Measurements from ENCODE around the gene CD300A. TPM values are rescaled to one million over a fixed set of nuclear protein-coding genes. Genes with fewer than 3 reads are reported as not detected.

The CD300A gene
- total RNA-seq, 2 donors from 2014 or later = 17.6 to 43.7 TPM

- ATAC-seq = peak; percentile 51 to 78
- Mint-ChIP-seq H3K4me3 (no peak overlapping the region), H3K4me1 (ENCODE audit: low read depth in 2 of 2) (peaks cover 30 to 39% of the 10 kb centered on the region in 2 donors)
Measured at GRCh38 chr17:74467221-74467951, 952 bp downstream of the CD300A start.

GRCh38 chr17:74471341-74471740 lies 4.9 kb downstream of the CD300A start:
- H3K36me3 Mint-ChIP-seq = peaks cover 14% of the 10 kb centered on the region
- H3K9me3 Mint-ChIP-seq = no peaks in the 10 kb centered on the region
- no peaks in the 10 kb centered on the region for H3K27me3 Mint-ChIP-seq
- H3K4me3 Mint-ChIP-seq = peak overlapping the region; percentile 65
- no peak for DNase-seq (ENCODE audit: low spot score)
- peaks cover 61 to 63% of the 10 kb centered on the region in 2 donors for H3K4me1 Mint-ChIP-seq (ENCODE audit: low read depth in 2 of 2)
- ATAC-seq = no peak
- peak overlapping the region; percentile 84 to 97 for H3K27ac Mint-ChIP-seq

More at GRCh38 chr17:74467221-74467951, 952 bp downstream of the CD300A start:
- H3K36me3 Mint-ChIP-seq = peaks cover 7% of the 10 kb centered on the region
- H3K9me3 Mint-ChIP-seq = no peaks in the 10 kb centered on the region
- peak; percentile 76 for DNase-seq (ENCODE audit: low spot score)
- no peak overlapping the region for H3K27ac Mint-ChIP-seq
- no peaks in the 10 kb centered on the region for H3K27me3 Mint-ChIP-seq

- ATAC-seq (no peak), DNase-seq (ENCODE audit: low spot score) (no peak)
- peak overlapping the region; percentile 84 to 97 for H3K27ac Mint-ChIP-seq
- H3K4me1 Mint-ChIP-seq (ENCODE audit: low read depth in 2 of 2) = peaks cover 70% of the 10 kb centered on the region in 2 donors
- peak overlapping the region; percentile 72 for H3K4me3 Mint-ChIP-seq
- H3K36me3 Mint-ChIP-seq = peaks cover 14% of the 10 kb centered on the region
- H3K9me3 Mint-ChIP-seq = no peaks in the 10 kb centered on the region
- H3K27me3 Mint-ChIP-seq = no peaks in the 10 kb centered on the region
Measured at GRCh38 chr17:74472890-74473289, 6.5 kb downstream of the CD300A start.

- Mint-ChIP-seq H3K9me3 (no peaks in the 10 kb centered on the region), H3K27me3 (no peaks in the 10 kb centered on the region), H3K27ac (peak overlapping the region; percentile 84 to 97), H3K36me3 (peaks cover 14% of the 10 kb centered on the region), H3K4me3 (peak overlapping the region; percentile 72), H3K4me1 (ENCODE audit: low read depth in 2 of 2) (peaks cover 74 to 75% of the 10 kb centered on the region in 2 donors)
- ATAC-seq = no peak
- no peak for DNase-seq (ENCODE audit: low spot score)
Measured at GRCh38 chr17:74473294-74473693, 6.9 kb downstream of the CD300A start.

GRCh38 chr17:74474043-74474792 lies 7.8 kb downstream of the CD300A start:
- peaks cover 83 to 84% of the 10 kb centered on the region in 2 donors for H3K4me1 Mint-ChIP-seq (ENCODE audit: low read depth in 2 of 2)
- peak overlapping the region; percentile 72 for H3K4me3 Mint-ChIP-seq

GRCh38 chr17:74475189-74475588 lies 8.8 kb downstream of the CD300A start:
- DNase-seq (ENCODE audit: low spot score) (no peak), ATAC-seq (no peak)
- Mint-ChIP-seq H3K36me3 (peaks cover 14% of the 10 kb centered on the region), H3K27ac (peak overlapping the region; percentile 84 to 97), H3K4me1 (ENCODE audit: low read depth in 2 of 2) (peaks cover 86% of the 10 kb centered on the region in 2 donors), H3K9me3 (no peaks in the 10 kb centered on the region), H3K27me3 (no peaks in the 10 kb centered on the region), H3K4me3 (peak overlapping the region; percentile 72)

More at GRCh38 chr17:74474043-74474792, 7.8 kb downstream of the CD300A start:
- H3K36me3 Mint-ChIP-seq = peaks cover 14% of the 10 kb centered on the region
- peak overlapping the region; percentile 84 to 97 for H3K27ac Mint-ChIP-seq
- no peaks in the 10 kb centered on the region for H3K9me3 Mint-ChIP-seq
- no peaks in the 10 kb centered on the region for H3K27me3 Mint-ChIP-seq
- DNase-seq (ENCODE audit: low spot score) = no peak
- ATAC-seq = peak in 1 of 2 donors; percentile 37

- Mint-ChIP-seq H3K4me3 (peak overlapping the region; percentile 78), H3K27me3 (no peaks in the 10 kb centered on the region), H3K36me3 (peaks cover 6% of the 10 kb centered on the region), H3K4me1 (ENCODE audit: low read depth in 2 of 2) (peaks cover 81 to 89% of the 10 kb centered on the region in 2 donors), H3K9me3 (no peaks in the 10 kb centered on the region), H3K27ac (peak overlapping the region; percentile 95 to 96)
- ATAC-seq (no peak), DNase-seq (ENCODE audit: low spot score) (no peak)
Measured at GRCh38 chr17:74477411-74477810, 11.0 kb downstream of the CD300A start.

- H3K36me3 Mint-ChIP-seq = peaks cover 6% of the 10 kb centered on the region
- peaks cover 81 to 84% of the 10 kb centered on the region in 2 donors for H3K4me1 Mint-ChIP-seq (ENCODE audit: low read depth in 2 of 2)
- H3K4me3 Mint-ChIP-seq = peak overlapping the region; percentile 78
- peak; percentile 82 to 84 for ATAC-seq
- peak; percentile 78 for DNase-seq (ENCODE audit: low spot score)
- peak overlapping the region; percentile 95 to 96 for H3K27ac Mint-ChIP-seq
- H3K27me3 Mint-ChIP-seq = no peaks in the 10 kb centered on the region
- H3K9me3 Mint-ChIP-seq = no peaks in the 10 kb centered on the region
Measured at GRCh38 chr17:74478420-74479100, 12.1 kb downstream of the CD300A start.

- Mint-ChIP-seq H3K4me1 (ENCODE audit: low read depth in 2 of 2) (peaks cover 63 to 68% of the 10 kb centered on the region in 2 donors), H3K27me3 (no peaks in the 10 kb centered on the region), H3K9me3 (no peaks in the 10 kb centered on the region), H3K36me3 (no peaks in the 10 kb centered on the region), H3K4me3 (peak overlapping the region; percentile 78), H3K27ac (peak overlapping the region; percentile 95 to 96)
- ATAC-seq = no peak
- no peak for DNase-seq (ENCODE audit: low spot score)
Measured at GRCh38 chr17:74480290-74480689, 13.9 kb downstream of the CD300A start.

GRCh38 chr17:74481621-74482020 lies 15.2 kb downstream of the CD300A start:
- Mint-ChIP-seq H3K9me3 (no peaks in the 10 kb centered on the region), H3K27me3 (no peaks in the 10 kb centered on the region), H3K27ac (peak overlapping the region; percentile 95 to 96), H3K4me1 (ENCODE audit: low read depth in 2 of 2) (peaks cover 54 to 61% of the 10 kb centered on the region in 2 donors), H3K4me3 (no peak overlapping the region), H3K36me3 (no peaks in the 10 kb centered on the region)
- ATAC-seq (no peak), DNase-seq (ENCODE audit: low spot score) (no peak)

GRCh38 chr17:74484066-74484465 lies 17.6 kb downstream of the CD300A start:
- H3K4me1 Mint-ChIP-seq (ENCODE audit: low read depth in 2 of 2) = peaks cover 43 to 45% of the 10 kb centered on the region in 2 donors
- peaks cover 1% of the 10 kb centered on the region for H3K9me3 Mint-ChIP-seq
- no peak overlapping the region for H3K4me3 Mint-ChIP-seq
- peaks cover 8% of the 10 kb centered on the region for H3K36me3 Mint-ChIP-seq
- H3K27ac Mint-ChIP-seq = peak overlapping the region; percentile 61 to 95
- ATAC-seq (no peak), DNase-seq (ENCODE audit: low spot score) (no peak)
- no peaks in the 10 kb centered on the region for H3K27me3 Mint-ChIP-seq

GRCh38 chr17:74485022-74485743 lies 18.7 kb downstream of the CD300A start:
- no peaks in the 10 kb centered on the region for H3K27me3 Mint-ChIP-seq
- H3K9me3 Mint-ChIP-seq = peaks cover 5% of the 10 kb centered on the region
- peak overlapping the region; percentile 61 to 95 for H3K27ac Mint-ChIP-seq
- H3K4me3 Mint-ChIP-seq = no peak overlapping the region
- peaks cover 14% of the 10 kb centered on the region for H3K36me3 Mint-ChIP-seq
- ATAC-seq (no peak), DNase-seq (ENCODE audit: low spot score) (no peak)
- H3K4me1 Mint-ChIP-seq (ENCODE audit: low read depth in 2 of 2) = peaks cover 43 to 44% of the 10 kb centered on the region in 2 donors

- no peak for ATAC-seq
- Mint-ChIP-seq H3K27ac (peak overlapping the region in 1 of 2 donors; percentile 77), H3K4me3 (no peak overlapping the region), H3K4me1 (ENCODE audit: low read depth in 2 of 2) (peaks cover 36 to 42% of the 10 kb centered on the region in 2 donors), H3K27me3 (no peaks in the 10 kb centered on the region), H3K36me3 (peaks cover 14% of the 10 kb centered on the region), H3K9me3 (peaks cover 5% of the 10 kb centered on the region)
- DNase-seq (ENCODE audit: low spot score) = no peak
Measured at GRCh38 chr17:74485841-74486240, 19.4 kb downstream of the CD300A start.
